HL-60 (cell line): ENCODE measurements around the gene COL11A1.

Source experiments
- GABPA ChIP-seq: IDR thresholded peaks from 2 replicates; pipeline ENCODE4 v1.6.1; 2012; ENCODE audit warnings: low read depth
- POLR2AphosphoS5 ChIP-seq: IDR thresholded peaks from 2 replicates; pipeline ENCODE4 v1.6.1; 2012; ENCODE audit warnings: low read depth
- TF ChIP-seq, protein P1 (sequence below): IDR thresholded peaks from one replicate; pipeline ENCODE4 v1.5.1; 2011; ENCODE audit warnings: low read length, control low read depth, inconsistent platforms; ENCODE audit not compliant: insufficient read depth
- TF ChIP-seq, protein P2 (sequence below): IDR thresholded peaks from 2 replicates; pipeline ENCODE4 v1.6.1; 2012; ENCODE audit warnings: low read depth; ENCODE audit not compliant: insufficient replicate concordance

- TF ChIP-seq, protein P1, sequence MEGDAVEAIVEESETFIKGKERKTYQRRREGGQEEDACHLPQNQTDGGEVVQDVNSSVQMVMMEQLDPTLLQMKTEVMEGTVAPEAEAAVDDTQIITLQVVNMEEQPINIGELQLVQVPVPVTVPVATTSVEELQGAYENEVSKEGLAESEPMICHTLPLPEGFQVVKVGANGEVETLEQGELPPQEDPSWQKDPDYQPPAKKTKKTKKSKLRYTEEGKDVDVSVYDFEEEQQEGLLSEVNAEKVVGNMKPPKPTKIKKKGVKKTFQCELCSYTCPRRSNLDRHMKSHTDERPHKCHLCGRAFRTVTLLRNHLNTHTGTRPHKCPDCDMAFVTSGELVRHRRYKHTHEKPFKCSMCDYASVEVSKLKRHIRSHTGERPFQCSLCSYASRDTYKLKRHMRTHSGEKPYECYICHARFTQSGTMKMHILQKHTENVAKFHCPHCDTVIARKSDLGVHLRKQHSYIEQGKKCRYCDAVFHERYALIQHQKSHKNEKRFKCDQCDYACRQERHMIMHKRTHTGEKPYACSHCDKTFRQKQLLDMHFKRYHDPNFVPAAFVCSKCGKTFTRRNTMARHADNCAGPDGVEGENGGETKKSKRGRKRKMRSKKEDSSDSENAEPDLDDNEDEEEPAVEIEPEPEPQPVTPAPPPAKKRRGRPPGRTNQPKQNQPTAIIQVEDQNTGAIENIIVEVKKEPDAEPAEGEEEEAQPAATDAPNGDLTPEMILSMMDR: no peak
- TF ChIP-seq GABPA: no peak
- TF ChIP-seq, protein P2, sequence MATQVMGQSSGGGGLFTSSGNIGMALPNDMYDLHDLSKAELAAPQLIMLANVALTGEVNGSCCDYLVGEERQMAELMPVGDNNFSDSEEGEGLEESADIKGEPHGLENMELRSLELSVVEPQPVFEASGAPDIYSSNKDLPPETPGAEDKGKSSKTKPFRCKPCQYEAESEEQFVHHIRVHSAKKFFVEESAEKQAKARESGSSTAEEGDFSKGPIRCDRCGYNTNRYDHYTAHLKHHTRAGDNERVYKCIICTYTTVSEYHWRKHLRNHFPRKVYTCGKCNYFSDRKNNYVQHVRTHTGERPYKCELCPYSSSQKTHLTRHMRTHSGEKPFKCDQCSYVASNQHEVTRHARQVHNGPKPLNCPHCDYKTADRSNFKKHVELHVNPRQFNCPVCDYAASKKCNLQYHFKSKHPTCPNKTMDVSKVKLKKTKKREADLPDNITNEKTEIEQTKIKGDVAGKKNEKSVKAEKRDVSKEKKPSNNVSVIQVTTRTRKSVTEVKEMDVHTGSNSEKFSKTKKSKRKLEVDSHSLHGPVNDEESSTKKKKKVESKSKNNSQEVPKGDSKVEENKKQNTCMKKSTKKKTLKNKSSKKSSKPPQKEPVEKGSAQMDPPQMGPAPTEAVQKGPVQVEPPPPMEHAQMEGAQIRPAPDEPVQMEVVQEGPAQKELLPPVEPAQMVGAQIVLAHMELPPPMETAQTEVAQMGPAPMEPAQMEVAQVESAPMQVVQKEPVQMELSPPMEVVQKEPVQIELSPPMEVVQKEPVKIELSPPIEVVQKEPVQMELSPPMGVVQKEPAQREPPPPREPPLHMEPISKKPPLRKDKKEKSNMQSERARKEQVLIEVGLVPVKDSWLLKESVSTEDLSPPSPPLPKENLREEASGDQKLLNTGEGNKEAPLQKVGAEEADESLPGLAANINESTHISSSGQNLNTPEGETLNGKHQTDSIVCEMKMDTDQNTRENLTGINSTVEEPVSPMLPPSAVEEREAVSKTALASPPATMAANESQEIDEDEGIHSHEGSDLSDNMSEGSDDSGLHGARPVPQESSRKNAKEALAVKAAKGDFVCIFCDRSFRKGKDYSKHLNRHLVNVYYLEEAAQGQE: no peak
- TF ChIP-seq POLR2AphosphoS5: no peak
Observed at GRCh38 chr1:103107741-103108375, 464 bp downstream of the COL11A1 start.
